Aorta (tissue), 5 donors: Measurements from ENCODE around the gene BSPRY. TPM values are rescaled to one million over a fixed set of nuclear protein-coding genes. Genes with fewer than 3 reads are reported as not detected.
"Not testable (repeated sequence)": the region's sequence is repeated elsewhere in the genome, so short reads cannot be mapped to it uniquely, and the experiment has no call there.

Source experiments
- ATAC-seq: fragments of 200-7000 bp; cut with Tn5 transposase; one replicate; pipeline ENCODE4 v1.9.1; 2022; ENCODE audit warnings: moderate library complexity; ENCODE audit not compliant: low FRiP score
- DNase-seq, 2 donors: peaks; one replicate each; pipeline ENCODE4 v3.0.0-alpha.2; 2020
- H3K27ac ChIP-seq, 2 donors: one replicate each; pipeline ENCODE4 v1.5.1; 2013; ENCODE audit warnings: low read length in 2 of 2, mild to moderate bottlenecking in 2 of 2, moderate library complexity in 2 of 2, control low read depth in 1 of 2, inconsistent platforms in 1 of 2, low read depth in 1 of 2
- H3K27me3 ChIP-seq, 2 donors: one replicate each; pipeline ENCODE4 v1.6.1; 2013; ENCODE audit warnings: control low read depth in 1 of 2, low read length in 1 of 2, mild to moderate bottlenecking in 1 of 2, moderate library complexity in 1 of 2; ENCODE audit not compliant: insufficient read depth in 2 of 2, control insufficient read depth in 1 of 2
- H3K36me3 ChIP-seq, 2 donors: one replicate each; pipeline ENCODE4 v1.6.1; 2013; ENCODE audit warnings: control low read depth in 1 of 2, low read length in 1 of 2, mild to moderate bottlenecking in 1 of 2; ENCODE audit not compliant: insufficient read depth in 2 of 2, control insufficient read depth in 1 of 2
- H3K4me1 ChIP-seq, 2 donors: one replicate each; pipeline ENCODE4 v1.6.1; 2013; ENCODE audit warnings: low read length in 2 of 2, control low read depth in 1 of 2, mild to moderate bottlenecking in 1 of 2, moderate library complexity in 1 of 2; ENCODE audit not compliant: insufficient read depth in 2 of 2, control insufficient read depth in 1 of 2
- H3K4me3 ChIP-seq, 2 donors: one replicate each; pipeline ENCODE4 v1.5.1; 2013; ENCODE audit warnings: low read length in 2 of 2, control low read depth in 1 of 2, mild to moderate bottlenecking in 1 of 2
- H3K9me3 ChIP-seq: one replicate; pipeline ENCODE4 v1.6.1; 2013; ENCODE audit warnings: mild to moderate bottlenecking, low read length; ENCODE audit not compliant: control insufficient read depth
- WGBS, 2 donors: extraction: QIAGEN DNeasy Blood & Tissue Kit; methylation state at CpG; one replicate each; pipeline ENCODE4 v1.1.7; 2013; 5-methylcytosine and 5-hydroxymethylcytosine counted together
- intact Hi-C, 2 donors: fragments of 100-400 bp; cut with DNase I; formaldehyde crosslinking; loops; one replicate each; pipeline versions ENCODE4 v1.14.2 to v1.15.0; 2022
- polyA plus RNA-seq, 2 donors: library from polyadenylated mRNA; stranded (reverse); fragments of 200-250 nt; gene quantifications; one replicate each; pipeline ENCODE4 v1.2.3, GENCODE V29; 2013
- total RNA-seq, 2 donors: library from RNA; stranded (reverse); fragmentation: NEBNext Ultra II Directional; extraction: Animal tissue kit (Norgen Biotek cat#: 25700); gene quantifications; one replicate each; pipeline ENCODE4 v1.2.1, GENCODE V29; 2021
- donor health status: healthy with polysubstance abuse.
- donor health status: Bipolar disorder and iron deficiency.
- donor health status: DM: no; HTN: no; CAD: no.
- donor health status: DM: no; HTN: no; CAD: no.
- donor health status: DM: yes; HTN: yes; CAD: no.

BSPRY gene
- total and polyA plus RNA-seq, 4 donors = 0.18 to 2.6 (median 0.34) TPM

DNA sequence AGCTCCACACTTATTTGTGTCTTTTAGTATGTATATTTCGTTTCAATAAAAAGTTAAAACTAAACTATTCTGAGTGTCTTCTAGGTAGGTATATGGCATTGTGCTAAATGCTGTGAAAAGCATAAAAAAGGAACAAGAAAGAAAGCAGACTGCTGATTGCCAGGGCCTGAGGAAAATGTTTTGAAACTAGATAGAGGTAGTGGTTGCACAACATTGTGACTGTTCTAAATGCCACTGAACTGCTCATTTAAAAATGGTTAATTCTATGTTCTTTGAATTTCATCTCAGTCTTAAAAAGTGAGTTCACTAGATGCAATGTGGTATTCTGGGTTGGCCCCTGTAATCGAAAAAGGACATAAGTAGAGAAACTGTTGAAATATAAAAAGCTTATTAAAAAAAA, 54.3 kb downstream of the BSPRY start:
- ATAC-seq = no peak
- Histone ChIP-seq H3K27ac (no peak overlapping the region), H3K4me3 (no peak overlapping the region), H3K36me3 (no peaks in the 10 kb centered on the region), H3K9me3 (no peaks in the 10 kb centered on the region), H3K4me1 (no peaks in the 10 kb centered on the region), H3K27me3 (no peaks in the 10 kb centered on the region)
- WGBS, 2 donors = 75 to 88% methylated on average over 2 of the region's 2 CpGs
- intact Hi-C loops = loop anchor here (5.0 to 10.0 kb wide), 4 partner anchors 86 to 189 kb away; partner anchors contain the start of genes CDC26 (in 2 of the 2) and PRPF4 (in 2 of the 2)
- no peak for DNase-seq

DNA sequence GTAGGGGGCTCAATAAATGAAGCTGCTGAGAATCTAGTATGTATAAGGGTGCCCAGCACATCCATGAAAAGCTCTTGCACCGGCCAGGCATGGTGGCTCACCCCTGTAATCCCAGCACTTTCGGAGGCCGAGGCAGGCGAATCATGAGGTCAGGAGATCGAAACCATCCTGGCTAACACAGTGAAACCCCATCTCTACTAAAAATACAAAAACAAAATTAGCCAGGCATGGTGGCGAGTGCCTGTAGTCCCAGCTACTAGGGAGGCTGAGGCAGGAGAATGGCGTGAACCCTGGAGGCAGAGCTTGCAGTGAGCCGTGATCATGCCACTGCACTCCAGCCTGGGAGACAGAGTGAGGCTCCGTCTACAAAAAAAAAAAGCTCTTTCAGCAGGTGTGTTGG, 57.0 kb downstream of the BSPRY start:
- not testable (repeated sequence) for H3K27me3 ChIP-seq, H3K27ac ChIP-seq, H3K9me3 ChIP-seq, H3K4me3 ChIP-seq, H3K4me1 ChIP-seq, DNase-seq, H3K36me3 ChIP-seq, ATAC-seq
- WGBS, 2 donors = 87 to 90% methylated on average over 9 of the region's 9 CpGs
- intact Hi-C loops = loop anchor here in 1 of 2 donors (10.0 kb wide), 1 partner anchor 132 kb away; the partner anchor contains the start of genes CDC26 and PRPF4

DNA sequence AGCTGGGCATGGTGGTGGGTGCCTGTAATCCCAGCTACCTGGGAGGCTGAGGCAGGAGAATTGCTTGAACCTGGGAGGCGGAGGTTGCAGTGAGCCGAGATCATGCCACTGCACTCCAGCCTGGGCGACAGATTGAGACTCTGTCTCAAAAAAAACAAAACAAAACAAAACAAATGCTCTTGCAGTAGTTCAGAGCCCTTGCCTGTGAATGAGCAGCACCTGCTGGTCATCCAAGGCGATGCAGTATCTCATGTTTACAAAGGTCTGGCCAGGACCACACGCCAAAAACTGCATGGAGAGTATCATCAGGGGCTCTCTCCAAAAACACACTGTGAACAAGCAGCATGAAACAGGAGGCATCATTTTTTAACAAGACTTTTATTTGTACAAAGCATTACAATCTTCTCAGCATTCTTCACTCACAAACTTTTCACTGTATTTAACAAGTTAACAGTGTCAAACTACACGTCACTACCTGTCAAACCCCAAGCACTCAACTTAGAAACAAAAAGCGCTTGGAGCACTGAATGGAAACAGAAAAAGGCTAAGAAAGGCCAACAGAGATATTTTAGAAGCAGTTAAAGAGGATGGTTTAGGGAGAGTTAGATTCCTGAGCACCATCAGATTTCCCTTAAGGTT, 57.7 kb downstream of the BSPRY start:
- not testable (repeated sequence) for H3K4me1 ChIP-seq, H3K36me3 ChIP-seq, H3K9me3 ChIP-seq, H3K27me3 ChIP-seq, H3K4me3 ChIP-seq, H3K27ac ChIP-seq, ATAC-seq
- 18 to 26% methylated on average over 7 of the region's 7 CpGs for WGBS, 2 donors
- intact Hi-C loops = loop anchor here in 1 of 2 donors (10.0 kb wide), 1 partner anchor 132 kb away; the partner anchor contains the start of genes CDC26 and PRPF4
- DNase-seq = peak; percentile 64 to 69

DNA sequence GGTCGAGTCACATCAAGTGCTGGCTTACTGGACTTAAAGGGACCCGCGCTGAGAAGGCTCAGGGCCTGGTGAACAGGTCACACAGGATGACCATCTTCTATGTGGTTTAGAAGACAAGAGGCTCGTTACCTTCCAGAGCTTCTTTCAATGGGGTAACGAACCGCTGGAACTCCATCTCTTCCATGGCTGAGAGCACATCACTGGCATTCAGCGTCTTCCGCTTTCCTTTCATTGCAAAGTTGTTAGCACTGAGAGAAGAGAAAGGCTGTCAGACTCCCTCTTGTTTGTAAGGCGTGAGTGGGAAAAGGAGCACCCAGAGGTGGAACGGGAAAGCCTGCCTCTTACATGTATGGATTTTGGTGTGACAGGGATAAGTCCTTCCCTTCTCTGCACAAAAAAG, 60.1 kb downstream of the BSPRY start:
- ATAC-seq = no peak
- H3K4me1 ChIP-seq = no peaks in the 10 kb centered on the region
- intact Hi-C loops = loop anchor here in 1 of 2 donors (10.0 kb wide), 1 partner anchor 135 kb away; the partner anchor contains the start of genes CDC26 and PRPF4

DNA sequence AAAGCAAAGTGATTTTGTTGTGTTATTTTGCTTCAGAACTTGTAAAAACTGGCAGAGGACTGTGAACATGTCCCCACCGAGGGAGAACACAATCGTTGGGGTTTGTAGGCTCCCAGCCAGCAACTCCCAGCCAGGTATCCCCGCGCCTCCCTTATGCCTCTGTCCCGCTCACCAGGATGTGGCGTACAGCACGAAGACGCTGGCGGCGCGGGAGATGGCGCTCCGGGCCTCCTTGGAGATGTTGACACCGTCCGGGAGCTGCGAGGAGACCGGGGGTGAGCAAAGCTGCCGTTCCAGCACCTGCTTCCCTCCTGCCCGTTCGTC, 60.5 kb downstream of the BSPRY start:
- Histone ChIP-seq H3K4me3 (peak overlapping the region; percentile 19 to 43), H3K27ac (peak overlapping the region in 1 of 2 donors; percentile 72), H3K4me1 (no peaks in the 10 kb centered on the region), H3K9me3 (no peaks in the 10 kb centered on the region), H3K36me3 (no peaks in the 10 kb centered on the region), H3K27me3 (no peaks in the 10 kb centered on the region)
- ATAC-seq = no peak
- DNase-seq = no peak
- intact Hi-C loops = loop anchor here in 1 of 2 donors (10.0 kb wide), 1 partner anchor 135 kb away; the partner anchor contains the start of genes CDC26 and PRPF4
- WGBS, 2 donors = 1% methylated on average over 20 of the region's 20 CpGs

More for the DNA sequence above, 60.1 kb downstream of the BSPRY start:
- 43 to 47% methylated on average over 10 of the region's 10 CpGs for WGBS, 2 donors
- no peaks in the 10 kb centered on the region for H3K9me3 ChIP-seq
- no peaks in the 10 kb centered on the region for H3K36me3 ChIP-seq
- H3K27ac ChIP-seq = peak overlapping the region in 1 of 2 donors; percentile 72
- DNase-seq = peak in 1 of 2 donors; percentile 48
- peak overlapping the region; percentile 19 to 43 for H3K4me3 ChIP-seq
- no peaks in the 10 kb centered on the region for H3K27me3 ChIP-seq

DNA sequence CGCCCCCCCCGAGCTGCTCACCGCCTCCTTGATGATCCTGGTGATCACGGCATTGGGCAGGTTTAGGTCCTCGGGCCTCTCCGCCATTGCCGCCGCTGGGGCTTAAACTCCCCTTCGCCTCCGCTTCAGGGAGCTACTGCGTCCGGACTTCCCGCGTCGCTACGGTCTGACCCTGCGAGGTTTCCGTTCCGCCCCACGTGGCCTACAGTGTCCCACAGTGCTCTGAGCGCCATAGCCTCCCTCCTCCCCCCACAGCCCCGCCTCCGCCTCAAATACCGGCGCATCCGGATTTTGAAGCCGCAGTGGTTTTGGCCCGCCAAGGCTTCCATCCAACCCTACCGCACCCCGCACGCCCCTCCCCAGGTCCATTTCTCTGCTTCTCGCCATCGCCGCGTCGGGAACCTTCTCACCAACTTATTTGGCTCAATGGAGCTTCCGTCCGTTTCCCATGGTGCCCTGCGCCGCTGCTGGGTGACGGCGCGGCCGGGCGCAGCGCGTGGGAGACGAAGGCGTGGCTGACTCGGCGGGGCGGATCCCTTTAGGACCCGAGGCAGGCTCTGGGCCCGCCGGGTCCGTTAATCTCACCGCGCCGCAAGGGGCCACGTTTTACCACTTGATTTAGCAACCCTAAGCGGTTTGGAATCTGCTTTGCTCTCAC, 61.0 kb downstream of the BSPRY start, which contains the start of the genes C9orf43 and POLE3:
C9orf43 (plus strand) TSS at position 541 of the 658 bp plus-strand sequence. CDS start 2,747 bp downstream, outside the sequence.
POLE3 (minus strand) TSS at position 469 of the 658 bp plus-strand sequence; CDS start at position 87, 382 bp downstream.
- H3K4me1 ChIP-seq = no peaks in the 10 kb centered on the region
- intact Hi-C loops = no loop called here
- peak within 1 kb of the TSS in 1 of 2 donors; percentile 72 for H3K27ac ChIP-seq
- DNase-seq = peak; percentile 97 to 98
- peak; percentile 99 for ATAC-seq
- H3K4me3 ChIP-seq = peak within 1 kb of the TSS; percentile 60 to 82
- no peaks in the 10 kb centered on the region for H3K9me3 ChIP-seq
- WGBS, 2 donors = 0 to 1% methylated on average over 60 to 61 of the region's 61 CpGs
- H3K27me3 ChIP-seq = no peaks in the 10 kb centered on the region
- no peaks in the 10 kb centered on the region for H3K36me3 ChIP-seq

DNA sequence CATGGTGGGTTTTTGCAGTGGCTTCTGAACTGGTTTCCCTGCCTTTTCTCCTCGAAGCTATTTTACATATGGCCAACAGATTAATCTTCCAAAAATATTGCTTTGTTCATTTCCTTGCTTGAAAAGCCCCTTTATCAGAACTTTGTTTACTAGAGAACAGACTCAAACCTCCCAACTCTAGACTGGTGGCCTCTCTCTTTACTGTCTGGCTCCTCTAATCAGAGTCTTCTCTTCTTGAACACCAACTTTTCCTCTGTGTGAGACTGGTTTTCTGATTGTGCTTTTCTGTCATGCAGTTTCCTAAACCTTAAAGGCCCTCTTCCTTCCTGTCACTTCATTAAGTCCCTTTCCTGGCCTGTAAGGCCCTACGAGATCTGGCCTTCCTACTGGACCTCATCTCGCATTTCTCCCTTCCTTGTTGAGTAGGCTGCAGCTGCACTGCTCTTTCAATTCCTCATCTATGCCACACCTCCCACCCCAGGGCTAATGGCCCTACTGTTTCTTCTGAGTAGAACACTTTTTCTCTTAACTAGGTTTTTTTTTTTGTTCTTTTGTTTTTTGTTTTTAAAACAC, 66.9 kb downstream of the BSPRY start:
- ATAC-seq (no peak), DNase-seq (no peak)
- 73 to 79% methylated on average over 3 of the region's 3 CpGs for WGBS, 2 donors
- Histone ChIP-seq H3K4me1 (no peaks in the 10 kb centered on the region), H3K27me3 (no peaks in the 10 kb centered on the region), H3K36me3 (no peaks in the 10 kb centered on the region), H3K27ac (no peak overlapping the region), H3K9me3 (no peaks in the 10 kb centered on the region), H3K4me3 (no peak overlapping the region)
- intact Hi-C loops = no loop called here

DNA sequence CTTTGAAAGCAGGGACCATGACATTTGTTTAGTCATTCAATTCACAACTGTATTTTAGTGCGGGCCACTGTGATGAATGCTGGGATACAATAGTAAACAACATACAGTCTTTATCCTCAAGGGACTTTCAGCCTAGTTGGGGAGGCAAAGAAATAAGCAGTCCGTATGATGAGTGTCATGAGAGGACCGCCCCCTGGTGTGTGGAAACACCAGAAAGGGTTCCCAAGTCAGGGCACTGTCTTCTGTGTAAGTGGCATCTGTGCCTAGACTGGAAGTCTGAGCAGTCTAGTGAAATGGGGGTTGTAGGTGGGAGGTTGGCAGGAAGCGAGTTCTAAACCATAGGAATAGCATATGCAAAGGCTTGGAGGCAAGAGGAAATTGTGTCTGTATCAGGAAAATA, 68.0 kb downstream of the BSPRY start:
- intact Hi-C loops = no loop called here
- no peaks in the 10 kb centered on the region for H3K9me3 ChIP-seq
- ATAC-seq (no peak), DNase-seq (no peak)
- no peaks in the 10 kb centered on the region for H3K4me1 ChIP-seq
- H3K27me3 ChIP-seq = no peaks in the 10 kb centered on the region
- 72 to 76% methylated on average over 4 of the region's 4 CpGs for WGBS, 2 donors
- H3K4me3 ChIP-seq = no peak overlapping the region
- no peaks in the 10 kb centered on the region for H3K36me3 ChIP-seq
- H3K27ac ChIP-seq = no peak overlapping the region
